Breast epithelium (tissue), 4 donors: ENCODE data around the gene ARHGAP21. TPM values are rescaled to one million over a fixed set of nuclear protein-coding genes. Genes with fewer than 3 reads are reported as not detected.

Experiments used
- DNase-seq, 2 donors: peaks; one replicate each; pipeline ENCODE4 v3.0.0-alpha.2; 2019; ENCODE audit warnings: low spot score in 2 of 2
- H3K27ac ChIP-seq, 2 donors: fragments of 200-600 bp; sonication (generic) in 1 of 2; one replicate each; pipeline ENCODE4 v1.5.1; 2016 to 2019; ENCODE audit warnings: mild to moderate bottlenecking in 1 of 2
- H3K27me3 ChIP-seq, 2 donors: fragments of 200-600 bp; sonication (generic) in 1 of 2; one replicate each; pipeline versions ENCODE4 v1.5.1 to v1.6.0; 2017 to 2019; ENCODE audit warnings: control low read depth in 1 of 2, mild to moderate bottlenecking in 1 of 2
- H3K36me3 ChIP-seq: fragments of 200-600 bp; one replicate; pipeline ENCODE4 v1.5.1; 2019
- H3K4me1 ChIP-seq, 2 donors: fragments of 200-600 bp; sonication (generic); one replicate each; pipeline ENCODE4 v1.5.1; 2016 to 2019; ENCODE audit warnings: control low read depth in 1 of 2
- H3K4me3 ChIP-seq, 3 donors: fragments of 200-600 bp; sonication (generic); 1 replicate in 2 of 3; 2 replicates in 1 of 3; pipeline ENCODE4 v1.5.1; 2016 to 2019; ENCODE audit warnings: mild to moderate bottlenecking in 3 of 3, moderate library complexity in 2 of 3
- H3K9me3 ChIP-seq, 2 donors: fragments of 200-600 bp; sonication (generic) in 1 of 2; one replicate each; pipeline ENCODE4 v1.5.1; 2016 to 2019; ENCODE audit warnings: control low read depth in 1 of 2
- CTCF ChIP-seq, 3 donors: fragments of 450-650 bp; IDR thresholded peaks; one replicate each; pipeline ENCODE4 v1.5.1; 2016 to 2017; ENCODE audit warnings: antibody characterized with exemption in 3 of 3, mild to moderate bottlenecking in 3 of 3, moderate library complexity in 3 of 3
- POLR2A ChIP-seq: fragments of 450-650 bp; IDR thresholded peaks from one replicate; pipeline ENCODE4 v1.6.1; 2016; ENCODE audit warnings: antibody characterized with exemption, mild to moderate bottlenecking, moderate library complexity
- POLR2AphosphoS5 ChIP-seq, 3 donors: sonication (generic); formaldehyde crosslinking; IDR thresholded peaks; one replicate each; pipeline ENCODE4 v1.6.1; 2017; ENCODE audit warnings: antibody characterized with exemption in 3 of 3
- intact Hi-C: fragments of 100-400 bp; cut with DNase I; formaldehyde crosslinking; loops from one replicate; pipeline ENCODE4 v1.15.1; 2023; ENCODE audit warnings: low total_unique reads
- total RNA-seq, 3 donors: library from RNA; depleted of rRNA; stranded (reverse); fragments of >200 nt; gene quantifications; one replicate each; pipeline ENCODE4 v1.1.0, GENCODE V29; 2016

Gene ARHGAP21
- total RNA-seq, 3 donors from 2014 or later, result 67.5 to 203 (median 105) TPM

- no peaks in the 10 kb centered on the region for H3K27me3 ChIP-seq
- no peak for DNase-seq
- H3K4me1 ChIP-seq, result no peaks in the 10 kb centered on the region
- TF ChIP-seq POLR2A, result no peak
- no peak for TF ChIP-seq CTCF (IDR thresholded peaks at IDR 0.05)
- TF ChIP-seq POLR2AphosphoS5 (IDR thresholded peaks at IDR 0.05), result no peak
- H3K27ac ChIP-seq, result no peak overlapping the region
- no peak overlapping the region for H3K4me3 ChIP-seq
- no peaks in the 10 kb centered on the region for H3K9me3 ChIP-seq
- H3K36me3 ChIP-seq, result no peaks in the 10 kb centered on the region
- intact Hi-C loops, result no loop called here
Observed at GRCh38 chr10:24694086-24694485, 29.6 kb downstream of the ARHGAP21 start.

GRCh38 chr10:24690961-24691512, 32.6 kb downstream of the ARHGAP21 start:
- no peak for DNase-seq
- Histone ChIP-seq H3K27me3 (no peaks in the 10 kb centered on the region), H3K27ac (no peak overlapping the region), H3K9me3 (no peaks in the 10 kb centered on the region), H3K4me3 (no peak overlapping the region), H3K4me1 (no peaks in the 10 kb centered on the region), H3K36me3 (no peaks in the 10 kb centered on the region)
- TF ChIP-seq POLR2A (no peak), POLR2AphosphoS5 (IDR thresholded peaks at IDR 0.05) (peak in 1 of 3 donors; percentile 23), CTCF (IDR thresholded peaks at IDR 0.05) (no peak)
- intact Hi-C loops, result no loop called here

GRCh38 chr10:24685958-24686540, 37.6 kb downstream of the ARHGAP21 start:
- H3K4me1 ChIP-seq, result peaks cover 0 to 6% of the 10 kb centered on the region in 2 donors
- H3K27ac ChIP-seq, result no peak overlapping the region
- no peaks in the 10 kb centered on the region for H3K27me3 ChIP-seq
- H3K9me3 ChIP-seq, result no peaks in the 10 kb centered on the region
- no peak for DNase-seq
- intact Hi-C loops, result no loop called here
- TF ChIP-seq POLR2AphosphoS5 (IDR thresholded peaks at IDR 0.05) (no peak), POLR2A (no peak), CTCF (IDR thresholded peaks at IDR 0.05) (no peak)
- no peak overlapping the region for H3K4me3 ChIP-seq
- no peaks in the 10 kb centered on the region for H3K36me3 ChIP-seq

GRCh38 chr10:24683554-24683953, 40.1 kb downstream of the ARHGAP21 start:
- Histone ChIP-seq H3K27ac (no peak overlapping the region), H3K4me3 (no peak overlapping the region), H3K9me3 (no peaks in the 10 kb centered on the region), H3K27me3 (no peaks in the 10 kb centered on the region), H3K36me3 (no peaks in the 10 kb centered on the region), H3K4me1 (peaks cover 0 to 6% of the 10 kb centered on the region in 2 donors)
- no peak for TF ChIP-seq POLR2A
- TF ChIP-seq POLR2AphosphoS5 (IDR thresholded peaks at IDR 0.05), result no peak
- TF ChIP-seq CTCF (IDR thresholded peaks at IDR 0.05), result no peak
- intact Hi-C loops, result no loop called here
- no peak for DNase-seq

GRCh38 chr10:24681572-24682088, 42.1 kb downstream of the ARHGAP21 start:
- Histone ChIP-seq H3K27me3 (no peaks in the 10 kb centered on the region), H3K4me3 (no peak overlapping the region), H3K4me1 (peaks cover 0 to 6% of the 10 kb centered on the region in 2 donors), H3K9me3 (no peaks in the 10 kb centered on the region), H3K36me3 (no peaks in the 10 kb centered on the region), H3K27ac (no peak overlapping the region)
- intact Hi-C loops, result no loop called here
- DNase-seq, result no peak
- no peak for TF ChIP-seq POLR2A
- TF ChIP-seq POLR2AphosphoS5 (IDR thresholded peaks at IDR 0.05), result no peak
- no peak for TF ChIP-seq CTCF (IDR thresholded peaks at IDR 0.05)
